GM23338 (cell line): Measurements from ENCODE around the gene COMMD10. TPM values are rescaled to one million over a fixed set of nuclear protein-coding genes. Genes with fewer than 3 reads are reported as not detected.

ENCODE experiments used
- ATAC-seq: fragments of 200-7000 bp; cut with Tn5 transposase; 3 replicates; pipeline ENCODE4 v1.9.1; 2020
- DNase-seq: peaks from one replicate; pipeline ENCODE4 v3.0.0-alpha.2; 2015; ENCODE audit warnings: low spot score
- H2AFZ ChIP-seq: fragments of 200-600 bp; sonication (generic); 2 replicates; pipeline ENCODE4 v1.8.0; 2016; ENCODE audit warnings: antibody characterized with exemption, mild to moderate bottlenecking, moderate library complexity
- H3F3A ChIP-seq: fragments of 200-600 bp; sonication (generic); replicated peaks from 2 replicates; pipeline ENCODE4 v1.8.0; 2017; ENCODE audit warnings: antibody characterized with exemption, mixed run types, low read depth
- H3K27ac ChIP-seq: fragments of 200-600 bp; sonication (generic); 2 replicates; pipeline ENCODE4 v1.6.1; 2016; ENCODE audit warnings: low read depth
- H3K27me3 ChIP-seq: fragments of 200-600 bp; sonication (generic); 2 replicates; pipeline ENCODE4 v1.8.0; 2016; ENCODE audit warnings: mild to moderate bottlenecking, mixed run types, moderate library complexity; ENCODE audit not compliant: insufficient read depth
- H3K36me3 ChIP-seq: fragments of 200-600 bp; sonication (generic); 2 replicates; pipeline ENCODE4 v1.8.0; 2016; ENCODE audit warnings: mild to moderate bottlenecking; ENCODE audit not compliant: insufficient read depth
- H3K4me1 ChIP-seq: fragments of 200-600 bp; sonication (generic); 2 replicates; pipeline ENCODE4 v1.8.0; 2016; ENCODE audit warnings: mild to moderate bottlenecking, moderate library complexity; ENCODE audit not compliant: insufficient read depth
- H3K4me2 ChIP-seq: fragments of 200-600 bp; sonication (generic); 2 replicates; pipeline ENCODE4 v1.7.1; 2017; ENCODE audit warnings: mixed run types
- H3K4me3 ChIP-seq: fragments of 200-600 bp; sonication (generic); 2 replicates; pipeline ENCODE4 v1.6.1; 2016; ENCODE audit warnings: mixed run types
- H3K79me2 ChIP-seq: fragments of 200-600 bp; sonication (generic); replicated peaks from 2 replicates; pipeline ENCODE4 v1.8.0; 2017; ENCODE audit warnings: mild to moderate bottlenecking; ENCODE audit not compliant: insufficient read depth
- H3K9me2 ChIP-seq: fragments of 200-600 bp; sonication (generic); 2 replicates; pipeline ENCODE4 v1.8.0; 2017; ENCODE audit not compliant: insufficient read depth
- H4K20me1 ChIP-seq: fragments of 200-600 bp; sonication (generic); replicated peaks from 2 replicates; pipeline ENCODE4 v1.8.0; 2017; ENCODE audit warnings: mild to moderate bottlenecking; ENCODE audit not compliant: insufficient read depth
- H3K27ac Mint-ChIP-seq: 2 replicates; pipeline ENCODE4 v1.8.0; 2020; ENCODE audit warnings: inconsistent platforms, mild to moderate bottlenecking, moderate library complexity, mixed read lengths
- H3K27me3 Mint-ChIP-seq: 3 replicates; pipeline ENCODE4 v1.8.0; 2022; ENCODE audit warnings: low read depth, mild to moderate bottlenecking, moderate library complexity, mixed read lengths, inconsistent platforms; ENCODE audit not compliant: insufficient read depth, poor library complexity
- H3K36me3 Mint-ChIP-seq: 3 replicates; pipeline ENCODE4 v1.8.0; 2021; ENCODE audit warnings: low read depth, mild to moderate bottlenecking, inconsistent platforms, moderate library complexity, mixed read lengths
- H3K4me1 Mint-ChIP-seq: 3 replicates; pipeline ENCODE4 v1.8.0; 2020; ENCODE audit warnings: mild to moderate bottlenecking, inconsistent platforms, mixed read lengths
- H3K4me3 Mint-ChIP-seq: 3 replicates; pipeline ENCODE4 v1.8.0; 2021; ENCODE audit warnings: moderate library complexity, mild to moderate bottlenecking, inconsistent platforms, mixed read lengths
- H3K9me3 Mint-ChIP-seq: 3 replicates; pipeline ENCODE4 v1.8.0; 2020; ENCODE audit warnings: moderate library complexity, mild to moderate bottlenecking, inconsistent platforms, mixed read lengths
- CREB1 ChIP-seq: fragments of 250-450 bp; sonication (Bioruptor Pico); IDR thresholded peaks from 2 replicates; pipeline ENCODE4 v1.5.0; 2020; ENCODE audit warnings: low read depth, mild to moderate bottlenecking, moderate library complexity
- EZH2 ChIP-seq: fragments of 200-600 bp; sonication (generic); IDR thresholded peaks from one replicate; pipeline ENCODE4 v1.8.0; 2017; ENCODE audit warnings: antibody characterized with exemption, mild to moderate bottlenecking, low read depth; ENCODE audit not compliant: unreplicated experiment
- EZH2phosphoT487 ChIP-seq: fragments of 200-600 bp; sonication (generic); IDR thresholded peaks from one replicate; pipeline ENCODE4 v1.8.1; 2018; ENCODE audit warnings: antibody characterized with exemption; ENCODE audit not compliant: unreplicated experiment
- JUNB ChIP-seq: IDR thresholded peaks from one replicate; pipeline ENCODE4 v1.6.1; 2016; ENCODE audit warnings: antibody characterized with exemption; ENCODE audit not compliant: unreplicated experiment
- NANOG ChIP-seq: IDR thresholded peaks from 2 replicates; pipeline ENCODE4 v1.6.1; 2016; ENCODE audit warnings: antibody characterized with exemption, borderline replicate concordance
- POLR2AphosphoS5 ChIP-seq: IDR thresholded peaks from 2 replicates; pipeline ENCODE4 v1.6.1; 2016; ENCODE audit warnings: antibody characterized with exemption, low read depth
- STAT1 ChIP-seq: IDR thresholded peaks from one replicate; pipeline ENCODE4 v1.6.1; 2016; ENCODE audit warnings: antibody characterized with exemption; ENCODE audit not compliant: unreplicated experiment
- ZNF114 ChIP-seq: fragments of 250-450 bp; sonication (Bioruptor Pico); IDR thresholded peaks from 2 replicates; pipeline ENCODE4 v1.5.0; 2020; ENCODE audit warnings: mild to moderate bottlenecking, moderate library complexity
- ZNF331 ChIP-seq: fragments of 250-450 bp; sonication (Bioruptor Pico); IDR thresholded peaks from 2 replicates; pipeline ENCODE4 v1.5.0; 2020; ENCODE audit warnings: low read depth, mild to moderate bottlenecking, moderate library complexity
- polyA plus RNA-seq: library from polyadenylated mRNA; unstranded; fragments of >200 nt; fragmentation: Nextera tagmentation; extraction: Ambion mirVana; gene quantifications from 2 replicates; pipeline ENCODE4 v1.2.1, GENCODE V29; 2016
- total RNA-seq: library from RNA; depleted of rRNA; stranded (reverse); fragments of >200 nt; shearing (Covaris generic); gene quantifications from 2 replicates; pipeline ENCODE4 v1.2.3, GENCODE V29; 2014
- TF ChIP-seq, protein P1 (sequence below): fragments of 250-450 bp; sonication (Bioruptor Pico); IDR thresholded peaks from 2 replicates; pipeline ENCODE4 v1.5.0; 2020; ENCODE audit warnings: mild to moderate bottlenecking, moderate library complexity
- TF ChIP-seq, protein P2 (sequence below): IDR thresholded peaks from one replicate; pipeline ENCODE4 v1.6.1; 2018; ENCODE audit warnings: antibody characterized with exemption; ENCODE audit not compliant: unreplicated experiment
- TF ChIP-seq, protein P3 (sequence below), 2 experiments: fragments of 200-600 bp in 1 of 2; sonication (generic) in 1 of 2; conservative IDR thresholded peaks; 2 replicates each; pipeline versions ENCODE4 v1.5.1 to v1.6.1; 2016 to 2017; ENCODE audit warnings: antibody characterized with exemption in 2 of 2, low read depth in 2 of 2, mild to moderate bottlenecking in 2 of 2, moderate library complexity in 1 of 2
- TF ChIP-seq, protein P4 (sequence below): IDR thresholded peaks from 2 replicates; pipeline ENCODE4 v1.6.1; 2016; ENCODE audit warnings: antibody characterized with exemption

The COMMD10 gene
- total and polyA plus RNA-seq, 2 experiments from 2014 or later, result 58.5 to 84.0 TPM

DNA sequence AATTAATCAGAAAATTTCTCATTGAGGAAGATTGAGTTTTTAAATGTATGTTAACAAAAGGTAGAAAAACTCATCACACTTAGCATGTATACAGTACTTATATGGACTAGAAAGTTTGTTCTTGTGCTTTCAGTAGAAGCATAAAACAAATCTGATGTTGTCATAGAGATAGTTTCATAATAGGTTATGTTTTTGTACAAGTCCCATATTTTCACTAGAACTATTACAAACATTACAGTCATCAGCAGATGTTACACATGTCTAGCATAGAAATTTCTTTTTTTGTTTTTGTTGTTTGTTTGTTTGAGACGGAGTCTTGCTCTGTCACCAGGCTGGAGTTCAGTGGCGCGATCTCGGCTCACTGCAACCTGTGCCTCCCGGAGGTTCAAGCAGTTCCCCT, 131.4 kb downstream of the COMMD10 start:
- no peak overlapping the region for H3K4me3 ChIP-seq
- H3K4me1 ChIP-seq, result no peaks in the 10 kb centered on the region
- Mint-ChIP-seq H3K4me1 (peaks cover 7% of the 10 kb centered on the region), H3K4me3 (no peak overlapping the region), H3K27ac (no peak overlapping the region), H3K9me3 (no peaks in the 10 kb centered on the region), H3K36me3 (no peaks in the 10 kb centered on the region), H3K27me3 (no peaks in the 10 kb centered on the region)
- ATAC-seq (no peak), DNase-seq (no peak)
- H3K27ac ChIP-seq, result no peak overlapping the region
- no peaks in the 10 kb centered on the region for H3K36me3 ChIP-seq
- H3K4me2 ChIP-seq, result no peak overlapping the region
- H3K79me2 ChIP-seq, result no peaks in the 10 kb centered on the region
- H3F3A ChIP-seq, result no peaks in the 10 kb centered on the region
- no peak overlapping the region for H2AFZ ChIP-seq
- TF ChIP-seq POLR2AphosphoS5 (no peak), ZNF331 (CRISPR knock-in tag) (no peak), ZNF114 (CRISPR knock-in tag) (no peak), NANOG (no peak), CREB1 (CRISPR knock-in tag) (no peak), STAT1 (no peak), EZH2 (no peak), JUNB (no peak), EZH2phosphoT487 (no peak)
- TF ChIP-seq, protein P1, sequence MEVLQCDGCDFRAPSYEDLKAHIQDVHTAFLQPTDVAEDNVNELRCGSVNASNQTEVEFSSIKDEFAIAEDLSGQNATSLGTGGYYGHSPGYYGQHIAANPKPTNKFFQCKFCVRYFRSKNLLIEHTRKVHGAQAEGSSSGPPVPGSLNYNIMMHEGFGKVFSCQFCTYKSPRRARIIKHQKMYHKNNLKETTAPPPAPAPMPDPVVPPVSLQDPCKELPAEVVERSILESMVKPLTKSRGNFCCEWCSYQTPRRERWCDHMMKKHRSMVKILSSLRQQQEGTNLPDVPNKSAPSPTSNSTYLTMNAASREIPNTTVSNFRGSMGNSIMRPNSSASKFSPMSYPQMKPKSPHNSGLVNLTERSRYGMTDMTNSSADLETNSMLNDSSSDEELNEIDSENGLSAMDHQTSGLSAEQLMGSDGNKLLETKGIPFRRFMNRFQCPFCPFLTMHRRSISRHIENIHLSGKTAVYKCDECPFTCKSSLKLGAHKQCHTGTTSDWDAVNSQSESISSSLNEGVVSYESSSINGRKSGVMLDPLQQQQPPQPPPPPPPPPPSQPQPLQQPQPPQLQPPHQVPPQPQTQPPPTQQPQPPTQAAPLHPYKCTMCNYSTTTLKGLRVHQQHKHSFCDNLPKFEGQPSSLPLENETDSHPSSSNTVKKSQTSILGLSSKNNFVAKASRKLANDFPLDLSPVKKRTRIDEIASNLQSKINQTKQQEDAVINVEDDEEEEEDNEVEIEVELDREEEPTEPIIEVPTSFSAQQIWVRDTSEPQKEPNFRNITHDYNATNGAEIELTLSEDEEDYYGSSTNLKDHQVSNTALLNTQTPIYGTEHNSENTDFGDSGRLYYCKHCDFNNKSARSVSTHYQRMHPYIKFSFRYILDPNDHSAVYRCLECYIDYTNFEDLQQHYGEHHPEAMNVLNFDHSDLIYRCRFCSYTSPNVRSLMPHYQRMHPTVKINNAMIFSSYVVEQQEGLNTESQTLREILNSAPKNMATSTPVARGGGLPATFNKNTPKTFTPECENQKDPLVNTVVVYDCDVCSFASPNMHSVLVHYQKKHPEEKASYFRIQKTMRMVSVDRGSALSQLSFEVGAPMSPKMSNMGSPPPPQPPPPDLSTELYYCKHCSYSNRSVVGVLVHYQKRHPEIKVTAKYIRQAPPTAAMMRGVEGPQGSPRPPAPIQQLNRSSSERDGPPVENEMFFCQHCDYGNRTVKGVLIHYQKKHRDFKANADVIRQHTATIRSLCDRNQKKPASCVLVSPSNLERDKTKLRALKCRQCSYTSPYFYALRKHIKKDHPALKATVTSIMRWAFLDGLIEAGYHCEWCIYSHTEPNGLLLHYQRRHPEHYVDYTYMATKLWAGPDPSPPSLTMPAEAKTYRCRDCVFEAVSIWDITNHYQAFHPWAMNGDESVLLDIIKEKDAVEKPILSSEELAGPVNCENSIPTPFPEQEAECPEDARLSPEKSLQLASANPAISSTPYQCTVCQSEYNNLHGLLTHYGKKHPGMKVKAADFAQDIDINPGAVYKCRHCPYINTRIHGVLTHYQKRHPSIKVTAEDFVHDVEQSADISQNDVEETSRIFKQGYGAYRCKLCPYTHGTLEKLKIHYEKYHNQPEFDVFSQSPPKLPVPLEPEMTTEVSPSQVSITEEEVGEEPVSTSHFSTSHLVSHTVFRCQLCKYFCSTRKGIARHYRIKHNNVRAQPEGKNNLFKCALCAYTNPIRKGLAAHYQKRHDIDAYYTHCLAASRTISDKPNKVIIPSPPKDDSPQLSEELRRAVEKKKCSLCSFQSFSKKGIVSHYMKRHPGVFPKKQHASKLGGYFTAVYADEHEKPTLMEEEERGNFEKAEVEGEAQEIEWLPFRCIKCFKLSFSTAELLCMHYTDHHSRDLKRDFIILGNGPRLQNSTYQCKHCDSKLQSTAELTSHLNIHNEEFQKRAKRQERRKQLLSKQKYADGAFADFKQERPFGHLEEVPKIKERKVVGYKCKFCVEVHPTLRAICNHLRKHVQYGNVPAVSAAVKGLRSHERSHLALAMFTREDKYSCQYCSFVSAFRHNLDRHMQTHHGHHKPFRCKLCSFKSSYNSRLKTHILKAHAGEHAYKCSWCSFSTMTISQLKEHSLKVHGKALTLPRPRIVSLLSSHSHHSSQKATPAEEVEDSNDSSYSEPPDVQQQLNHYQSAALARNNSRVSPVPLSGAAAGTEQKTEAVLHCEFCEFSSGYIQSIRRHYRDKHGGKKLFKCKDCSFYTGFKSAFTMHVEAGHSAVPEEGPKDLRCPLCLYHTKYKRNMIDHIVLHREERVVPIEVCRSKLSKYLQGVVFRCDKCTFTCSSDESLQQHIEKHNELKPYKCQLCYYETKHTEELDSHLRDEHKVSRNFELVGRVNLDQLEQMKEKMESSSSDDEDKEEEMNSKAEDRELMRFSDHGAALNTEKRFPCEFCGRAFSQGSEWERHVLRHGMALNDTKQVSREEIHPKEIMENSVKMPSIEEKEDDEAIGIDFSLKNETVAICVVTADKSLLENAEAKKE (CRISPR knock-in tag), result no peak
- TF ChIP-seq, protein P2, sequence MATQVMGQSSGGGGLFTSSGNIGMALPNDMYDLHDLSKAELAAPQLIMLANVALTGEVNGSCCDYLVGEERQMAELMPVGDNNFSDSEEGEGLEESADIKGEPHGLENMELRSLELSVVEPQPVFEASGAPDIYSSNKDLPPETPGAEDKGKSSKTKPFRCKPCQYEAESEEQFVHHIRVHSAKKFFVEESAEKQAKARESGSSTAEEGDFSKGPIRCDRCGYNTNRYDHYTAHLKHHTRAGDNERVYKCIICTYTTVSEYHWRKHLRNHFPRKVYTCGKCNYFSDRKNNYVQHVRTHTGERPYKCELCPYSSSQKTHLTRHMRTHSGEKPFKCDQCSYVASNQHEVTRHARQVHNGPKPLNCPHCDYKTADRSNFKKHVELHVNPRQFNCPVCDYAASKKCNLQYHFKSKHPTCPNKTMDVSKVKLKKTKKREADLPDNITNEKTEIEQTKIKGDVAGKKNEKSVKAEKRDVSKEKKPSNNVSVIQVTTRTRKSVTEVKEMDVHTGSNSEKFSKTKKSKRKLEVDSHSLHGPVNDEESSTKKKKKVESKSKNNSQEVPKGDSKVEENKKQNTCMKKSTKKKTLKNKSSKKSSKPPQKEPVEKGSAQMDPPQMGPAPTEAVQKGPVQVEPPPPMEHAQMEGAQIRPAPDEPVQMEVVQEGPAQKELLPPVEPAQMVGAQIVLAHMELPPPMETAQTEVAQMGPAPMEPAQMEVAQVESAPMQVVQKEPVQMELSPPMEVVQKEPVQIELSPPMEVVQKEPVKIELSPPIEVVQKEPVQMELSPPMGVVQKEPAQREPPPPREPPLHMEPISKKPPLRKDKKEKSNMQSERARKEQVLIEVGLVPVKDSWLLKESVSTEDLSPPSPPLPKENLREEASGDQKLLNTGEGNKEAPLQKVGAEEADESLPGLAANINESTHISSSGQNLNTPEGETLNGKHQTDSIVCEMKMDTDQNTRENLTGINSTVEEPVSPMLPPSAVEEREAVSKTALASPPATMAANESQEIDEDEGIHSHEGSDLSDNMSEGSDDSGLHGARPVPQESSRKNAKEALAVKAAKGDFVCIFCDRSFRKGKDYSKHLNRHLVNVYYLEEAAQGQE, result no peak
- TF ChIP-seq, protein P3, sequence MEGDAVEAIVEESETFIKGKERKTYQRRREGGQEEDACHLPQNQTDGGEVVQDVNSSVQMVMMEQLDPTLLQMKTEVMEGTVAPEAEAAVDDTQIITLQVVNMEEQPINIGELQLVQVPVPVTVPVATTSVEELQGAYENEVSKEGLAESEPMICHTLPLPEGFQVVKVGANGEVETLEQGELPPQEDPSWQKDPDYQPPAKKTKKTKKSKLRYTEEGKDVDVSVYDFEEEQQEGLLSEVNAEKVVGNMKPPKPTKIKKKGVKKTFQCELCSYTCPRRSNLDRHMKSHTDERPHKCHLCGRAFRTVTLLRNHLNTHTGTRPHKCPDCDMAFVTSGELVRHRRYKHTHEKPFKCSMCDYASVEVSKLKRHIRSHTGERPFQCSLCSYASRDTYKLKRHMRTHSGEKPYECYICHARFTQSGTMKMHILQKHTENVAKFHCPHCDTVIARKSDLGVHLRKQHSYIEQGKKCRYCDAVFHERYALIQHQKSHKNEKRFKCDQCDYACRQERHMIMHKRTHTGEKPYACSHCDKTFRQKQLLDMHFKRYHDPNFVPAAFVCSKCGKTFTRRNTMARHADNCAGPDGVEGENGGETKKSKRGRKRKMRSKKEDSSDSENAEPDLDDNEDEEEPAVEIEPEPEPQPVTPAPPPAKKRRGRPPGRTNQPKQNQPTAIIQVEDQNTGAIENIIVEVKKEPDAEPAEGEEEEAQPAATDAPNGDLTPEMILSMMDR (conservative IDR thresholded peaks at IDR 0.05; ENCODE audit: low read depth in 2 of 2), result no peak
- TF ChIP-seq, protein P4, sequence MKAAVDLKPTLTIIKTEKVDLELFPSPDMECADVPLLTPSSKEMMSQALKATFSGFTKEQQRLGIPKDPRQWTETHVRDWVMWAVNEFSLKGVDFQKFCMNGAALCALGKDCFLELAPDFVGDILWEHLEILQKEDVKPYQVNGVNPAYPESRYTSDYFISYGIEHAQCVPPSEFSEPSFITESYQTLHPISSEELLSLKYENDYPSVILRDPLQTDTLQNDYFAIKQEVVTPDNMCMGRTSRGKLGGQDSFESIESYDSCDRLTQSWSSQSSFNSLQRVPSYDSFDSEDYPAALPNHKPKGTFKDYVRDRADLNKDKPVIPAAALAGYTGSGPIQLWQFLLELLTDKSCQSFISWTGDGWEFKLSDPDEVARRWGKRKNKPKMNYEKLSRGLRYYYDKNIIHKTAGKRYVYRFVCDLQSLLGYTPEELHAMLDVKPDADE, result no peak
- H4K20me1 ChIP-seq, result no peaks in the 10 kb centered on the region
- no peaks in the 10 kb centered on the region for H3K9me2 ChIP-seq
- H3K27me3 ChIP-seq, result no peaks in the 10 kb centered on the region
